ENCODE results near the gene CTDSP2.
"Not testable (repeated sequence)": the region's sequence is repeated elsewhere in the genome, so short reads cannot be mapped to it uniquely, and the experiment has no call there.

Gene CTDSP2

DNA sequence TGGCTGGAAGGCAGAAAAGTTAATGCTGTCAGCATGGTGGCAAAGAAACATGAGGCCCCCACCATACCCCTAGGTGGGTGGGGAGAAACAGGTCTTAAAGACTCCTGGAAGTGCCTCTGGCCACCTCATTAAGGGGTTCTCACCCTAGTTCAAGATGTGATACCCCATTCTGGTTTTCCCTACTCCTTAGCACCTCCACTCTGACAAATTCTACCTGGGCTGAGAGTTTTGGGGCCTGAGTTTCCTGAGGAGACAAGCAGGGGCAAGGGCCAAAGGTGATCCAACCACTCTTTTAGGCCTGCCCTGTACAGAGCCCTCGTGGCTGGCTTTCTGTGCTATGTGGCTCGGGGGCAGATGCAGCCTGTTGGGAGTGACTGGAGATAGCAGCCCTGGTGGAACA lies 20.1 kb downstream of the CTDSP2 start:
- DNase-seq (ENCODE audit: low read depth) = no peak
- no peak overlapping the region for H3K4me3 ChIP-seq (ENCODE audit: control insufficient read depth, low read depth, low read length)
- TF ChIP-seq, protein P1, sequence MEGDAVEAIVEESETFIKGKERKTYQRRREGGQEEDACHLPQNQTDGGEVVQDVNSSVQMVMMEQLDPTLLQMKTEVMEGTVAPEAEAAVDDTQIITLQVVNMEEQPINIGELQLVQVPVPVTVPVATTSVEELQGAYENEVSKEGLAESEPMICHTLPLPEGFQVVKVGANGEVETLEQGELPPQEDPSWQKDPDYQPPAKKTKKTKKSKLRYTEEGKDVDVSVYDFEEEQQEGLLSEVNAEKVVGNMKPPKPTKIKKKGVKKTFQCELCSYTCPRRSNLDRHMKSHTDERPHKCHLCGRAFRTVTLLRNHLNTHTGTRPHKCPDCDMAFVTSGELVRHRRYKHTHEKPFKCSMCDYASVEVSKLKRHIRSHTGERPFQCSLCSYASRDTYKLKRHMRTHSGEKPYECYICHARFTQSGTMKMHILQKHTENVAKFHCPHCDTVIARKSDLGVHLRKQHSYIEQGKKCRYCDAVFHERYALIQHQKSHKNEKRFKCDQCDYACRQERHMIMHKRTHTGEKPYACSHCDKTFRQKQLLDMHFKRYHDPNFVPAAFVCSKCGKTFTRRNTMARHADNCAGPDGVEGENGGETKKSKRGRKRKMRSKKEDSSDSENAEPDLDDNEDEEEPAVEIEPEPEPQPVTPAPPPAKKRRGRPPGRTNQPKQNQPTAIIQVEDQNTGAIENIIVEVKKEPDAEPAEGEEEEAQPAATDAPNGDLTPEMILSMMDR (conservative IDR thresholded peaks at IDR 0.05; ENCODE audit: control insufficient read depth, insufficient read depth, low read depth, low read length) = no peak

DNA sequence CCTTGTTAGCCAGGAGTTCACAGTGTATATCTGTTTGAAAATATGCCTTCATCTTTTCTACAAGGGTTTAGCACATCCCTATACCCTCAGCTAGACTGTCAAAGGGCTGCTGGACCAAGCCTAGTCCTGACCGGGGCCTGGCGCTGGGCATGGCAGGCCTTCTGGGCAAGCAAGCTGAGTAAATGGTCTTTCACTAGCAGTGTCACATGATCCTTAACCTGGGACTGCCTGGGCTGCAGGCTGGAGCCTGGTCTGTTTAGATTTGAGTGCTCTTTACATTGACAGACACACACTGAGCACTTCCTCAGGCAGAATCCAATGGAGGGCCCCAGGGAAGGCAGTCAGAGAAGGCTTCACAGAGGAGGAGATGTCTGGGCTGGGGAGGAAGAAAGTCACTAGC lies 21.1 kb downstream of the CTDSP2 start:
- no peak for DNase-seq (ENCODE audit: low read depth)
- TF ChIP-seq, protein P1 (conservative IDR thresholded peaks at IDR 0.05; ENCODE audit: control insufficient read depth, insufficient read depth, low read depth, low read length) = no peak
- no peak overlapping the region for H3K4me3 ChIP-seq (ENCODE audit: control insufficient read depth, low read depth, low read length)

DNA sequence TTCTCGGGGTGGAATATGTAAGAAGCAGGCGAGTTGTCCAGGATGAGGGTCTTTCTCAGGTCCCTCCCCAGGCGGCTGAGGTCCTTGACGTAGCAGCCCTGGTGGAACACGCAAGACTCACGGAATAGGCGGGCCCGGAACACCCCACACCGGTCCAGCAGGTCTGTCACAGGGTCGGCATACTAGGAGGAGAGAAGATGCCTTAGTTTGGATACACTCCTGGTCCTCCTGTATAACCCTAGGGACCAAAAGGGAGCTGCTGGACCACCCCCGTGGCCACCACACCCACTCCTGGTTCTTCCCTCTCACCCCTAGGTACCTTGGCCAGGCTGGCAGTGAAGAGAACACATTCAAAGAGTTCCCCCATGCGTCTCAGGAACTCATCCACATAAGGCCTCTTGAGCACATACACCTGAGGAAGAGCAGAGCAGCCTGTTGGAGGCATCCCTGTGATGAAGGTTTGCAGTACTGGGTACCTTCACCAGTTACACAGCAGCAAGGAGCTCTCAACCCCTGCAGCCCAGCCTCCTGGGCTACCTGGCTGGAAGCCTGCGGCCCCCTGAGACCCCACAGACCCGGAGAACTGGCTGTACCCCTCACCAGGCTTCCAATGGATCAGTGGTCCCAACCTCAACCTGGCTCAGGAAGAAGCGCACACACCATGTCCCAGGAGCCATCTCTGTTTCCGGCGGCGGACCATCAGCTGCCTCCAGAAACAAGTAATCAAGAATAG lies 22.5 kb downstream of the CTDSP2 start:
- no peak overlapping the region for H3K4me3 ChIP-seq (ENCODE audit: control insufficient read depth, low read depth, low read length)
- no peak for DNase-seq (ENCODE audit: low read depth)
- TF ChIP-seq, protein P1 (conservative IDR thresholded peaks at IDR 0.05; ENCODE audit: control insufficient read depth, insufficient read depth, low read depth, low read length) = no peak

DNA sequence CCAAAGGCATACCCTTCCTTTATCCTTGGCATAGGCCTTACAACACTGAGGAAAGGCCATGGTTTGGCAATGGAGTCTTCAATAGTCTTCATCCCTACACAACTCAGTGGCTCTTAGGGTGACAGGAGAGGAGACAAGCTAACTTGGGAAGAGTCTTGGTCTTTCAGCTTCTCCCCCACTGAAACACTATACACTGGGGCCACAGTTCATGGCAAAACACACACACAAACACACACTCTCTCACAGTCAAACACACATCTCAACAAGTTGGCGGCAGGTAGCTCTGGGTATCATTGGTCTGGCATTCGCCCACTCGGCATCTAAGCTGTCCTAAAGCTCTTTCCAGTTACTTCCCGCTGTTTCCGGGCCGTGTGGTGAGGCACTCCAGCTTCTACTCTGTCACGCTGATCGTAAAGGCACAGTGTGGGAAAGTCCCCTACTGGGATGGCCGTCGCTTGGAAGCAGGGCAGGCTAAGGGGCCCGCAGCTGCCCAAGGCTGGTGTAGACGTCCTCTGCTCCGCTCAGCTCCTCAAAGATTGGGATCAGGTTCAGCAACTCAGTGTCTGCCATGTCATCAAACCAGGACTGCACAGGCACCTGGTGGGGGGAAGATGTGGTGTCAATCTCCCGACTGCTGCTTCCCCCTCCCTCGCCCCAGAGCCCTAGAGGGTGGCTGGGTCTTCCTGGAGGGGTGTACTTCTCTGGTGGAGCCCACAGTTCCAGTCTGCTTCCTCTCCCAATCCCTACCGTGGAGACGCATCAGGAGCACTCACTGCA lies 23.2 kb downstream of the CTDSP2 start:
- TF ChIP-seq, protein P1 (conservative IDR thresholded peaks at IDR 0.05; ENCODE audit: control insufficient read depth, insufficient read depth, low read depth, low read length) = no peak
- no peak for DNase-seq (ENCODE audit: low read depth)
- no peak overlapping the region for H3K4me3 ChIP-seq (ENCODE audit: control insufficient read depth, low read depth, low read length)

DNA sequence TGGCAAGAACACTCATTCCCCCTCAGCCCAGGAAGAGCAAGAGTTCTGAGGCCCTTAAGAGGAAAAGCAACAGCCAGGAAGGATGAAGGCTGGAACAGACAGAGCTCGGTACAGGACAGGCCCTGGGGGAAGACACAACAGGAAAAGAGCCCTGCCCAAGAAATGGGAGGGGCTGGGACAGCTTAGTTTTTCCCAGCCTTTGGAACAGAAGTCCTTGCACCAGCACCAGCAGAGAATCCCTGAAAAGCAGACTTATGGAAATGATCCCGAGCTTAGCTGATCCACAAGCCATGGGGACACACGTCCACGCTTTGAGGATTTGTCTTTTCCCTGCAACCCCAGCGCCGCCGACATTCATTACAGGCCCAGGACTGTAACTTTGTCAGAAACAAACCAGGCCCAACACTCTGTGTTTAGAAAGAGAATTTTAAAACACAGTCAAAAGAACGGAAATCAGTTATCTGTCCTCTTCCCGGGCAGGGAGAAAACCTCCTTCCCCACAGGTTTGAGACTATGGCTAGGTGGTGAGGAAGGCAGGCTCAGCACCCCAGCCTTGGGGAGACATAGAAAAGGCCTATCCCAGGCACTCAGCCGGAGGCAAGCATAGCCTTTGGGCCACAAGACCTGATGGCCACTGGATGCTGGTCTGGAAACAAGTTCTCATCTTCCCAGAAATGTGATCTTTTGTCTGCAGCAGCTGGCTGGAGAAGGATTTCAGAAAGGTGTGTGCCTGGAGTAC lies 24.0 kb downstream of the CTDSP2 start:
- no peak overlapping the region for H3K4me3 ChIP-seq (ENCODE audit: control insufficient read depth, low read depth, low read length)
- TF ChIP-seq, protein P1 (conservative IDR thresholded peaks at IDR 0.05; ENCODE audit: control insufficient read depth, insufficient read depth, low read depth, low read length) = no peak
- DNase-seq (ENCODE audit: low read depth) = no peak

DNA sequence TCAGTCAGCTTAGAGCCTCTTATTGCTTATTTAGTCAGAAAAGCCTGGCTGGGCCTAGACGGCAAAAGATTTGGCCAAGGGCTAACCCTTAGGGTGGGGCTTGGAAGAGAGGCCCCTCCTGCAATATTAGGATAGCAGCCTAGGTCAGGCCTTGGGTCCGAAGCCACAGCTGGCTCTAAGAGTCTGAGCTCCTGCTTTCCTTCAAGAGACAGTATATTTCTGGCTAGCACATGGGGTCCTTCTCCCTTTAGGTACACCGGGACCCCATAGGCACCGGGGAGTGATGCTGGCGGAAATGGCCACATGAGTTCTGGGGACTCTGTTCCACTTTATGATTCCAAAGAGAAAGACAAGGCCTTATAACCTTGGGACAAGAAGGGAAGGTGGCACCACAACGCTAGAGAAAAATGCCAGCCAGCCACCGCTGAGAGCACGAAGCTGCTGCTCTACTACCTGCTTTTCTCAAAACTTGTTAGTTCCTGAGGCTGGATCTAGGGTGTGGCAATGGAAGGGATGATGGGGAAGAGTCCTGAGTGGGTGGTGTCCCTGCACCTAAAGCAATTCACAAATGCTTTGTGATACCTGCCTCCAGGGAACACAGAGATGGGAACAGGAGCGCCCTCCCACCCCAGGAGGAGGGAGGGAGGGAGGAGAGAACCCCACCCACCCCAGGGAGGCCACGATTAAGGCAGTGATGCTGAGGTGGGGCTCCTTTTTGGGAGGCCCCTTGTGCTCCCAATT lies 24.9 kb downstream of the CTDSP2 start:
- TF ChIP-seq, protein P1 (conservative IDR thresholded peaks at IDR 0.05; ENCODE audit: control insufficient read depth, insufficient read depth, low read depth, low read length) = no peak
- DNase-seq (ENCODE audit: low read depth) = no peak
- no peak overlapping the region for H3K4me3 ChIP-seq (ENCODE audit: control insufficient read depth, low read depth, low read length)

DNA sequence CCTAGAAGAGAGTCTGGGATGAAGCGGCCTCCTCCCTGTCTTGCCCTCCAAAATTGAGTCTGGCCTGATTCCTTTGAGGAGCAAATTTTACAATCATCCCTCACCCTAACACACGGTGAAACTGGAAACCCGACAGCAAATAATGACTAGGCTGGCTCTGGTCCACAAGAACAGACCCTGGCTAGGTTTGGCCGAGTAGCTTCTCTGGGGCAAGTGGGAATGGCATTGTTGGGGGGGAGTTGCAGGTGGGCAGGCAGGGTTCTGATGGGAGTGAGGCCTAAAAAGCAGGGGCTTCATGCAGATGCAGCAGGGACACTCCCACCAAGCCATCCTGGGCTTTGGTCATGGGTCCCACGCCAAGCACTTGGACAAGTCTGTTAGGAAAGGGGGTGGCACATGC lies 25.5 kb downstream of the CTDSP2 start:
- DNase-seq (ENCODE audit: low read depth); H3K4me3 ChIP-seq (ENCODE audit: control insufficient read depth, low read depth, low read length): not testable (repeated sequence)

DNA sequence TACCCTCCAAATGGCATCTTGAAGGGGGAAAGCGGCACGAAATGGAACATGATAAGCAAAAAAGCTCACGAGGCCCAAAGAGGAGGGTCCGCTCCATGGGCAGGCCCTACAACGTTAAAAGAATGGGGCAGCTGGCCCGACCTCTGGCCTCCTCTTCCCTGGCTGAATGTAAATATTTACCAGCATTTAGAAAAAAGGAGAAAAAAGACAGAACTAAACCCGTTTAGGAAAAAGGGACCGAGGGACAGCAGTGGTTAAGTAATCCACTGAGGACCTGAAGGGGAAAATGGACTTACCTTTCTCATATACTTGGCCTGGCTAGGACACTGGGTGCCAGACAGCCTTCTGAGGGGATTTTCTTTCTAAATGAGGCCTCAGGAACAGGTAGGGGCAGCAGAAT lies 26.4 kb downstream of the CTDSP2 start:
- H3K4me3 ChIP-seq (ENCODE audit: control insufficient read depth, low read depth, low read length); DNase-seq (ENCODE audit: low read depth): not testable (repeated sequence)

DNA sequence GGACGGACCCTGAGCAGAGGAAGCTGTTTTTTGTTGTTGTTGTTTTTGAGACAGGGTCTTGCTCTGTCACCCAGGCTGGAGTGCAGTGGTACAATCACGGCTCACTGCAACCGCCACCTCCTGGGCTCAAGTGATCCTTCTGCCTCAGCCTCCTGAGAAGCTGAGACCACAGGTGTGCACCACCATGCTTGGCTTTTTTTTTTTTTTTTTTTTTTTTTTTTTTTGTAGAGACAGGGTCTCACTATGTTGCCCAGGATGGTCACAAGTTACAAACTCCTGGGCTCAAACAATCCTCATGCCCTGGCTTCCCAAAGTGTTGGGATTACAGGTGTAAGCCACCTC lies 28.6 kb downstream of the CTDSP2 start:
- DNase-seq (ENCODE audit: low read depth); H3K4me3 ChIP-seq (ENCODE audit: control insufficient read depth, low read depth, low read length): not testable (repeated sequence)
